HG03097 (cell line): ENCODE data around the gene NEK11.
"Not testable (repeated sequence)": the region's sequence is repeated elsewhere in the genome, so short reads cannot be mapped to it uniquely, and the experiment has no call there.

ENCODE experiments used
- ATAC-seq: cut with Tn5 transposase; IDR thresholded peaks from one replicate; pipeline ENCODE4 v1.9.1; 2021; ENCODE audit not compliant: unreplicated experiment, low FRiP score

NEK11 gene

DNA sequence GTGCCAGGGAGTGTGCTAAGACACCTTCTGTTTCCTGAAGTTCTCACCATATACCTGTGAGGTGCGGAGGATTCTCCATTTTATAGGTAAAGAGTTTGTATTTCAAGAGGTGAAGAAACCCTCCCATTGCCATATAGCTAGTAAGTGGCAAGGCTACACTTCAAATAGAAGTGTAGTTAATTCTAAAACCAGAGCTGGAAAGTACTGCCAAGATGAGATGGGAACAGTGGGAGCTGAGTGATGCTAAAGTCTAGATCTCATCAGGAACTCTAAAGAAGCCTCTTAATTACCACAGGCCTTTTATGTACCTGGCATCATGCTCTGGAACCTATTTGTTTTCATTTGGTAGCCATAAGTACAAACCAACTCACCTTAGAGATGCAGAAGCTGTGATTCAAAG, 256.3 kb downstream of the NEK11 start:
- no peak for ATAC-seq

DNA sequence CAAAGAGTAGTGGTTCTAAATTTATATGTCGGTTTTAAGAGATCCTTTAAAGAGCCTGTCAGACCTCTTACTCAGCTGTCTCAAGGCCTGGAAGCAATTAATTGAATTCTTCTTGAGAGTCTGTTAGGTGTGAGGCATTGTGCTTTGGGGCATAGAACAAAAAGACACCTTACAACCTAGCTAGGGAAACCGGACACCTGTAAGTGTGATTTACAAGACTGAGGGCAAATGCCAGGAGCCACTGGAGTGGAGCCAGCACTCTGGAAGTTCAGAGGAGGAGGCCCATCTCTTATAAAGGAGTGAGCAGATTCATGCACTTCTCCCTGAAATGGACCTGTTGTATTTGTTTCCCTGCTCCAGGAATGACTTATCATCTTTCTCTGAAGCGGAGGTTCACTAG, 257.2 kb downstream of the NEK11 start:
- ATAC-seq: no peak

DNA sequence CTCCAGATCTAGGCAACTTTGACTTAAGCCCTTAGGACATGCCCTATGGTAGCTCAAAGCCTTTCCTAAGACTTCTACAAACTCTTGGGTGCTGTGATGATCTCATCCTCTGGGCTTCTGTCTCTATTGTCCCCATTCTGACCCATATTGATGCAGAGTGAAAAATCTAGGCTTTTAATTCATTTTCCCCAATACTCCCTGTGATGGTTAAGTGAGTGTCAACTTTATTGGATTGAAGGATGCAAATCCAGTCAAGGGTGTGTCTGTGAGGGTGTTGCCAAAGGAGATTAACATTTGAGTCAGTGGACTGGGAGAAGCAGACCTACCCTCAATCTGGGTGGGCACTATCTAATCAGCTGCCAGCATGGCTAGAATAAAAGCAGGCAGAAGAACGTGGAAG, 257.6 kb downstream of the NEK11 start:
- no peak for ATAC-seq

DNA sequence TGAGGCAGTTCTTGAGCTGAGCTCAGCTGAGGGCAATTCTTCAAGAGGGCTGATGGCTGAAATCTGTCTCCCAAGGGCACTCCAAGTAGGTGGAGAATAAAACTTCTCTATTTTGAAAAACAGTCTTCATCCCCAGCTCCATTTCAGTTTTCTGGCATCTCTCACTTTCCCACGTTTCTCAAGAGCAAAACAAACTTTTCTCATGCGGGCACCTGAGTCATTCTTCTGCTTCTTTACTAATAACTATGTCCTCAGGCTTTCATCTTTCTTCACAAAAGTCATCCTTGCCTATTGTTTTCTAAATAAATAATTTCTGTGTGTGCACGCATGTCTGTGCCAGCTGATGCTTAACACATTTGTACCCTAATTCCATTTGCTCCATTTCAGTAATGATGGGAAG, 258.8 kb downstream of the NEK11 start:
- ATAC-seq: no peak

DNA sequence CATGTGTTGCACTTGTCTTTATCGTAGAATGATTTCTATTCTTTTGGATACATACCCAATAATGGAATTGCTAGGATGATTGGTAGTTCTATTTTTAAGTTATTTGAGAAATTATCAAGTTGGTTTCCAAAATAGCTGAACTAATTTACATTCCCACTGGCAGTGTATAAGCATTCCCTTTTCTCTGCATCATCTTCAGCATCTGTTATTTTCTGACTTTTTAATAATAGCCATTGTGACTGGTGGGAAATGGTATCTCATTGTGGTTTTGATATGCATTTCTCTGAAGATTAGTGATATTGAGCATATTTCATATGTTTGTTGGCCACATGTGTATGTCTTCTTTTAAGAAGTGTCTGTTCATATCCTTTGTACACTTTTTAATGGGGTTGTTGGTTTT, 273.2 kb downstream of the NEK11 start:
- ATAC-seq: no peak

DNA sequence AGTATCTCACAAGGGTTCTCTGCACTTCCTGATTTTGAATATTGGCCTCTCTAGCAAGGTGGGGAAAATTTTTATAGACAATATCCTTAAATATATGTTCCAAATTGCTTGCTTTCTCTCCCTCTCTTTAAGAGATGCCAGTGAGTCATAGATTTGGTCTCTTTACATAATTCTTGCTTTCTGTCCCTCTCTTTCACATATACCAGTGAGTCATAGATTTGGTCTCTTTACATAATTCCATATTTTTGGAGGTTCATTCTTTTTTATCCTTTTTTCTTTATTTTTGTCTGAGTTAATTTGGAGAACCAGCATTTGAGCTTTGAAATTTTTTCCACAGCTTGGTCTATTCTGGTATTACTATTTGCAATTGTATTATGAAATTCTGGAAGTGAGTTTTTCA, 277.2 kb downstream of the NEK11 start:
- ATAC-seq: no peak

DNA sequence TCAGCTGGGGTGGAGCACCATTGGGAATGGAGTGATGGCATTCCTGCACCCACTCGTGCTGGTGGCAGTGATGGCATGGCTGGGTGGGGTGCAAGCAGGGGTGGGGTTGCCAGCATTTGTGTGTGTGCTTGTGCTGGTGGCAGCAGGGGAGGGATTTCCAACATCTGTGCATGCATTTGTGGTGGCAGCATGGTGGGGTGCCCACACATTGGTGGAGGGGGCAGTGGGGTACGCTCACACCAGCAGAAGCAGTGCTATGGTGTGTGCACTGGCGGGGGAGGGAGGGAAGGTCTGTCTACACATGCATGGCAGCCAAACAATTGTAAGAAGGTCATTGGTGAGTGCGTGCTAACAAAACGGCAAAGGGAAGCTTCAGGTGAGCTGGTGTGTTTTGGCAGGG, 278.2 kb downstream of the NEK11 start:
- ATAC-seq: no peak

DNA sequence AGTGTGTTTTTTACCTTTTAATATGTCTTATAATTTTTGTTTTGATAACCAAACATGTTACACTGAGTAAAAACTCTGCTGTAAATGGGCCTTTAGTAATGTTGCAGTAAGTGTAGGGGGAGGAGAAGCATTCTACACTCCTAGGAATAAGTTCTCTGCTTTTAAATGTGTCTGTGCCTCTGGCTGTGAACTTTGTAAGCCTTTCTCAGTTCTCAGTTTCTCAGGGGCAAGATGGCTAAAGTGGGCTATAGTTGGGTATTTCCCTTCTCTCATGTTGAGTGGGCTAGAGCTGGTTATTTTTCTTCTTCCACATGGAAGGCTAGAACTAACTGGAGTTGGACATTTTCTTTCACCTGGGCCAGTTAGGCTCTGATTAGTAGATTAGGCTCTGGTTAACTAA, 279.6 kb downstream of the NEK11 start:
- no peak for ATAC-seq

DNA sequence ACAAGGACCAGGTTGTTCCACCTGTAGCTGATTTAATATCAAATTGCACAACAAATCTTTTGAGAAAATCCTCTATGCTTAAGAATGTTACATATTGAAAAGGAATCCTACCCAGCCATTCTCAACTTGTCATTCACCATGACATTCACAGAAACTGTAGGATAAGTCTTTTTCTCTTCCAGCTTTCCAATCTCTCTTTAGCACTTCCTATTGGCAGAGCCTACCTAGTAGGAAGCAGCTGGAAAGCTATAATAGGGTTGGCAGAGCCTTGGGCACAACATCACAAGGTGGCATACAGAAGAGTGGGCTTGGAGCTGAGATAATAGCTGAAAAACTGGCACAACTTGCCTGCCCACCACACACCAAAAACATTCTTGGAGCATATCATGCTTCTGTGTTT, 287.6 kb downstream of the NEK11 start:
- ATAC-seq: no peak

DNA sequence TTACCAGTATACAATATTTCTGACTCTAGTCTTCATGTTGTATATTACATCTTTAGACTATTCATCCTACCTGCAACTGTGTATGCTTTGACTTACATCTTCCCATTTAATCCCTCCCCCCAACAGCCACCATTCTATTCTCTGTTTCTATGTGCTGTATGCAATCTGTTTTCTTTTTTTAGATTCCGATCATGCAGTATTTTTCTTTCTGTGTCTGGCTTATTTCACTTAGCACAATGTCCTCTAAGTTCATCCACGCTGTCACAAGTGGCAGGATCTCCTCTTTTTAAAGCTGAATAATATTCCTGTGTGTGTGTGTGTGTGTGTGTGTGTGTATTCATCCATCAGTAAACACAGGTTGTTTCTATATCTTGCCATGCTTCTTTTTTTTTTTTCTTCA, 288.5 kb downstream of the NEK11 start:
- no peak for ATAC-seq

DNA sequence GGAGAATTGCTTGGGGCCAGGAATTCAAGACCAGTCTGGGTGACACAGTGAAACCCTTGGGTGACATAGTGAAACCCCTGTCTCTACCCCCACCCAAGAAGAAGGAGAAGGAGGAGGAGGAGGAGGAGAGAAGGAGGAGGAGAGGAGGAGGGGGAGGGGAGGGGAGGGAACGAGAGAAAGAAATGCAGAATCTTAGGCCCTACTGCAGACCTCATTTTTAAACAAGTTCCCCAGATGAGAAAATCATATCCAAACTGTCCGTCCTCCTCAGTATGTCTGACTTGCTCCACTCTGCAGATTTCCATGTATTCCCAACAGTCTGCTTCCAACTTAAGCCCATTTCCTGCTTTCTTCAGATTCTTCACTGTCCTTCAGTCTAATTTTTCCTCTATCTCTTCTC, 291.0 kb downstream of the NEK11 start:
- ATAC-seq: no peak

DNA sequence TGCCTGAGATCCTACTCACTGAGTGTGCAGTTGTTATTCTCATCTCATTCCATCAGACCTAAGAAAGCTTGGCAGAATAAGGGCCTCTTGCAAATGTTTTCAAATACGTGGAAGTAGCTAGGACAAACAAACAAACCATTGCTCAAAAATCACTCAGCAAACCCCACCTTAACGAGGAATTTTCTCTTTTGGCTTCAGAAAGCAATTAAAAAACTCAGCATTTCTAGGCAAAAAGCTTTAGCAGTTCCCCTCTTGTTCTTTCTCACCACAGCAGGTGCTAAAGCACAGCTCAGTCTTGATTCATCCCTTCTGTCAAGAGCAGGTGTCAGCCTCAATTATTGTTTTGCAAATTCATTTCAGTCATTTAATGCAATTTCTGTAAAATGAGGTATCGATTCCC, 296.3 kb downstream of the NEK11 start:
- ATAC-seq: no peak

DNA sequence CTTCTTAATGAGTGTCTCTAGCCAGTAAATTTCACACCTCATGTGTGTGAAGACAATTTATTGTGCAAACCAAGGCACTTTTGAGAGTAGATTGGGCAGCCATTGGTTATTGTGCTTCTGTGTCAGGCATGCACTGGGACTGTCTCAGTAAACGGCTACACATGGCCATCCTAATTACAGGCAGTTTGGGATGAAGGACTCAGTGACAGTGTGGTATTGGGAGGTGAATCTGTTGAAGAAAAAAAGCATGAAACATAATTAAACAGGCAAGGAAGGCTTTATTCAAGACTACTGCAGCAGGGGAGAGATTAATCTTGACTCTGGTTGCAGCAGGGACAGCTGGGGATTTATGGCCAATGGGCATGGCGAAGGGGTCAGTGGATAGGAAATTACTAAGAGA, 297.1 kb downstream of the NEK11 start:
- no peak for ATAC-seq

DNA sequence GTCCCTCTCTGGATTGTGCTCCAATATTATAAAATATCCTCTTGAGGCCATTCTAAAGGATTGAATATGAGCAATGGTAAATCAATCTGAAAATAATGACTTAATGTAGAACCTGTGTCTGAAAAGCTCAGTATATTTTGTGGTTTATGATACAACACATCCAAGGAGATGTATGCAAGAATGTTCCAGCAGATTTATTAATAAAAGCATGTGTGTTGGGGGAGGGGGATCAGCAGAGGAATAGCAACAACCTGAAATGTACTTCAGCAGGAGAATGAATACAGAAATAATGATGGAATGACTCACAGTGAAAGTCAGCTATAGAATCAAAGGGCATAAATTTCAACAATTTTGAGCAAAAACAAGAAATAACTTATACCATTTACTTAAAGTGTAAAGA, 298.2 kb downstream of the NEK11 start:
- ATAC-seq: no peak

DNA sequence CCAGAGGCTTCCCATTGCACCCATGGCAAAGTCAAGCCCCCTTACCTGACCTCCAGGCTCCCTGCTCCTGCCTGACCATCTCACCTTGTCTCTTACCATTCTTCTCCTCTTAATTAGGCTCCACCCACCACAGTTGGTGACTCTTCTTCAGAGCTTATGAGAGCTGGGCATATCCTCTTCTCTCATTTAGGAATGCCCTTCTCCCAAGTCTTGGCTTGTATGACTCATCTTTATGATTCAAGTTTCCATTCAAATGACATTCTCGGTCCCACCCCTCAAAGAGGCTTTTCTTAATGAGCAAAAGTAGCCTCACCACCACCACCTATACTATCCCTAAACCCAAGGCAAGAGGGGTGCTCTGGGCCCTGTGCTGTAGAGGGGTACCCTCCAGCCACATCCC, 299.6 kb downstream of the NEK11 start:
- no peak for ATAC-seq

DNA sequence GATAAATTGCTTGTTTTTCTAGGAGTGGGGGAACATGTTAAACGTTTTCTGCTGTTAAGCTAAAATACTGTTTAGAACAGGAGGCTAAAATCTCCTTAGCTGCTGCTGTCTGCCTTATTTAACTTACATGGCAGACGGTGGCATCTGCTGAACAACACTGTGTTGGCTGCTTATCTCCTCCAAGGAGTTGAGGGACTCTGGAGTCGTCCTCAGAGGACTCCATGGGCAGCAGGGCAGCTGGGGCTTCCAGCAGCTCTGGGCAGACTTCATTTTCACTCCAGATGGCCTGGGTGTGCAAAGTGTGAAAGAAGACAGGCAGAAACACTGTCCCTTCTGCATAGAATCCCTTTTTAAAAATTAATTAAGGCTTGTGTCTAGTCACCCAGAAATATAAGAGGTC, 302.0 kb downstream of the NEK11 start:
- no peak for ATAC-seq

DNA sequence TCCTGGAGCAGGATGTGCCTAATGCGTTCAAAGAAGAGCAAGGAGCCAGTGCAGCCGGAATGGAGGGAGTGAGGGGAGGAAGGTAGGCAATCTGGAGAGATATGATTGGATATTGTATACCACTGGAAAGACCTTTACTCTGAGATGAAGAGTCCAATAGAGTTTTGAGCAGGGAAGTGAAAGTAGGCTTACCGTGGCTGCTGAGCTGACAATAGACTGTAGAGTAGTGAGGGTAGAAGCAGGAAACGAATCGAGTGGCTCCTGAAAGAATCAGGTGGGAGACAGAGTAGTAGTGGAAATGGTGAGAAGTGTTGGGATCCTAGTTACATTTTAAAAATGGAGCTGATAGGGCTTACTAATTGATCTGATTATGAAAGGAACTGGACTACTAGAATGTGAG, 303.1 kb downstream of the NEK11 start:
- no peak for ATAC-seq

DNA sequence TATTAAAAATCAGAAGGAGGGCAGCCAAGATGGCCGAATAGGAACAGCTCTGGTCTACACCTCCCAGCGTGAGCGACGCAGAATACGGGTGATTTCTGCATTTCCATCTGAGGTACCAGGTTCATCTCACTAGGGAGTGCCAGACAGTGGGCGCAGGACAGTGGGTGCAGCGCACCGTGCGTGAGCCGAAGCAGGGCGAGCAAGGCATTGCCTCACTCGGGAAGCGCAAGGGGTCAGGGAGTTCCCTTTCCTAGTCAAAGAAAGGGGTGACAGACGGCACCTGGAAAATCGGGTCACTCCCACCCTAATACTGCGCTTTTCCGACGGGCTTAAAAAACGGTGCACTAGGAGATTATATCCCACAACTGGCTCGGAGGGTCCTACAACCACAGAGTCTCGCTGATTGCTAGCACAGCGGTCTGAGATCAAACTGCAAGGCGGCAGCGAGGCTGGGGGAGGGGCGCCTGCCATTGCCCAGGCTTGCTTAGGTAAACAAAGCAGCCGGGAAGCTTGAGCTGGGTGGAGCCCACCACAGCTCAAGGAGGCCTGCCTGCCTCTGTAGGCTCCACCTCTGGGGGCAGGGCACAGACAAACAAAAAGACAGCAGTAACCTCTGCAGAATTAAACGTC, 304.9 kb downstream of the NEK11 start:
- ATAC-seq: not testable (repeated sequence)

DNA sequence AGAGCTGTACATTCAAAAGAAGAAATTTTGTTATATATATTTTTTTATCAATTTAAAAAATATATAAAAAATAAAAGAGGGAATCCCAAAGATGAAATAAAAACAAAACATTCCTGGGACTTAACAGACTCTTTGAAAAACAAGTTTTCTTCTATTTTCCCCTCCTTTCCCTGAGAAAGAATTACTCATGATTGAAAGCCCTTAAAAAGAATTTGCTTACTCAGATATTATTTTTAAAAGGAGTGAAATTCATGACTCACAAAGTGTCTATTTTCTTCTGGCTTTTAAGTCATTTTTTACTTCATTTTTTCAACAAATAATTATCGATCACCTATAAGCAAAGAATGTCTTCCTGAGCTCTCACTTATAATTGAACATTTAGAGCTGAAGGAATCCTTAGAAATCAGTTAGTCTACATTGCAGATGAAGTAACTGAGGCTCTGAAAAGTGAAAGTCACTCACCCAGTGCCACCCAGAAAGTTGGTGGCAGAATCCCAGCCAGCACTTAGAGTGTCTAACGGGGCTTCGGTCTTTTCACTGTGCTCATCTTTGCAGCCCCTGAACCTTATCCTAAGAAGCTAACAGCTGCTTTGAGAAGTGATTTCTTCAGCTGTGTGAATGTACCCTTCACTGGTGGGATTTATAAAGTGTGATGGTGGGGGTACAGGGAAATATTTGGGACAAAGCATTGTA, 312.4 kb downstream of the NEK11 start:
- no peak for ATAC-seq

DNA sequence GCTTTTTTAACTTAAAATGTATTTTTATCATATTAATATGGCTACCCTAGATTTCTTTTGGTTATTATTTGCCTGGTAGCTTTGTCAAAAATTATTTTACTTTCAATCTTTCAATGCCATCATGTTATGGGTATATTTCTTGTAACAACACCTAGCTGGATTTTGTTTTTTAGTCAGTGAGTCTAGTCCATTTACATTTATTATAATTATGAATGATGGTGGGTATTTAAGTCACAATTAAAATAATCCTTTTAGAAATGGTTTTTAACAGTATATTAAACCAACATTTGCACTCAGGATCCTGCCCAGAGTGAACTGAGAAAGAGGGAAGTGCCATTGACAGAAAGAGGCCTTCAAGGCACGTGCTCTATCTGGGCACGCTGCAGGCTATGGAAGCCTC, 315.1 kb downstream of the NEK11 start:
- no peak for ATAC-seq

DNA sequence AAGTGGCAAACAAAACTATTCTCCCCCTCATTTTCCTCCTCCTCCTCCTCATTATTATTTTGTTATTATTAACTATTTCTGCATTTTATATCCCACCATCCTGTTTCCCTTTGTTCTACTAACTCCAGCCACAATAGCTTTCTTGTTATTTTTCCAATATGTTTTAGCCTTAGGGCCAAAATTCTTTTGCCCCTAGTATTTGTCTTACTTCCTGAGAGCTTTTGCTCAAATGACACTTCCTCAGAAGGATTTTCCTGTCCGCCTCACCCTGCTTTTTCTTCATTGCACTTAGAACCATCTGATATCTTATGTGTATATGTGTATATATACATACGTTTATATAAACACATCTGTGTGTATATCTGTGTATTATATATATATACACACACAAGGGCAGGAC, 322.2 kb downstream of the NEK11 start:
- ATAC-seq: no peak

DNA sequence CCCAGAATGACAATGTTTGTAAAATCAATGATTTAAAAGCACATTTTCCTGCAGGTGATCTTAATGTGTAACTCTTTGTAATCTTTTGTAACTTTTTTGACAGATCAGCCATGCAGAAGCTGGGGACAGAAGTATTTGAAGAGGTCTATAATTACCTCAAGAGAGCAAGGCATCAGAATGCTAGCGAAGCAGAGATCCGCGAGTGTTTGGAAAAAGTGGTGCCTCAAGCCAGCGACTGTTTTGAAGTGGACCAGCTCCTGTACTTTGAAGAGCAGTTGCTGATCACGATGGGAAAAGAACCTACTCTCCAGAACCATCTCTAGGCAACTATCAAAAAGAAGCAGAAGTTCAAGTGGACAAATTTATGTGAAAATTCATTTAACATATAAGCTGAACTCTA, 322.8 kb downstream of the NEK11 start:
- no peak for ATAC-seq

DNA sequence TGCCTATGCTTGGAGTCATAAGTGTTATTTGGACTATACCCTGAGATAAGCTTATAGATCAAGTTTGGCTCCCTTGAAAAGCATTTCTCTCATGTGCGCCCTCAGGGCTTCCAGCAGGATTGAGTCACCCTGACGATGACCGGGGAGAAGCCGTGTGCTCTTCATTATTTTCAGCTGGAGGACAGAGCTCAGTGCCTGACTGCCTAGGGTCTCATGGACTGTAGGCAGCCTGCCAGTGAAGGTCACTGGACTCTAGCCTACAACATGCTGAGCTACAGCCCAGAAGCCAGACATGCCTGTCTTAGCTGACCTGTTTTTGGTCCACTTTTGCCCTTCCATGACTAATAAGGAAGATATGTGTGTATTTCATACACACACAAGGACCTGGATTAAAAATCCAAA, 323.3 kb downstream of the NEK11 start:
- ATAC-seq: no peak
